GM12878 (cell line): ENCODE results near the gene PHPT1.
A peak's percentile ranks its signal among the peaks of the same experiment; 100 is the strongest.

Experiments
- EZH2 ChIP-seq: IDR thresholded peaks from 2 replicates; pipeline ENCODE4 v1.6.1; 2012; ENCODE audit warnings: low read depth, mild to moderate bottlenecking, control low read depth, inconsistent platforms, low read length, borderline replicate concordance; ENCODE audit not compliant: control insufficient read depth
- JUNB ChIP-seq: IDR thresholded peaks from 2 replicates; pipeline ENCODE4 v1.6.1; 2016; ENCODE audit warnings: antibody characterized with exemption, mild to moderate bottlenecking
- POLR2A ChIP-seq: IDR thresholded peaks from 2 replicates; pipeline ENCODE4 v1.6.1; 2011; ENCODE audit warnings: low read depth, mild to moderate bottlenecking, low read length
- POLR2AphosphoS2 ChIP-seq: IDR thresholded peaks from 2 replicates; pipeline ENCODE4 v1.6.1; 2011; ENCODE audit warnings: low read depth, mild to moderate bottlenecking, low read length, improper control_type of control experiment, moderate library complexity
- POLR2AphosphoS5 ChIP-seq: IDR thresholded peaks from 2 replicates; pipeline ENCODE4 v1.6.1; 2011; ENCODE audit warnings: mild to moderate bottlenecking, low read length, inconsistent platforms
- RCOR1 ChIP-seq: conservative IDR thresholded peaks from 2 replicates; pipeline ENCODE4 v1.6.1; 2012; ENCODE audit warnings: low read depth, low read length, improper control_type of control experiment
- SUPT20H ChIP-seq: IDR thresholded peaks from 2 replicates; pipeline ENCODE4 v1.6.1; 2011; ENCODE audit warnings: low read depth, mild to moderate bottlenecking, low read length, moderate library complexity, borderline replicate concordance; ENCODE audit not compliant: control insufficient read depth
- YY1 ChIP-seq: IDR thresholded peaks from 2 replicates; pipeline ENCODE4 v1.6.1; 2011; ENCODE audit warnings: low read depth, mild to moderate bottlenecking, low read length
- ZNF24 ChIP-seq: fragments of 450-650 bp; IDR thresholded peaks from 2 replicates; pipeline ENCODE4 v1.6.1; 2017; ENCODE audit warnings: antibody characterized with exemption, mild to moderate bottlenecking
- TF ChIP-seq, protein P1 (sequence below): IDR thresholded peaks from 2 replicates; pipeline ENCODE4 v1.6.1; 2011; ENCODE audit warnings: borderline replicate concordance, low read depth, mild to moderate bottlenecking, moderate library complexity, mixed read lengths, low read length; ENCODE audit not compliant: insufficient read depth; ENCODE audit errors: extremely low read length

DNA sequence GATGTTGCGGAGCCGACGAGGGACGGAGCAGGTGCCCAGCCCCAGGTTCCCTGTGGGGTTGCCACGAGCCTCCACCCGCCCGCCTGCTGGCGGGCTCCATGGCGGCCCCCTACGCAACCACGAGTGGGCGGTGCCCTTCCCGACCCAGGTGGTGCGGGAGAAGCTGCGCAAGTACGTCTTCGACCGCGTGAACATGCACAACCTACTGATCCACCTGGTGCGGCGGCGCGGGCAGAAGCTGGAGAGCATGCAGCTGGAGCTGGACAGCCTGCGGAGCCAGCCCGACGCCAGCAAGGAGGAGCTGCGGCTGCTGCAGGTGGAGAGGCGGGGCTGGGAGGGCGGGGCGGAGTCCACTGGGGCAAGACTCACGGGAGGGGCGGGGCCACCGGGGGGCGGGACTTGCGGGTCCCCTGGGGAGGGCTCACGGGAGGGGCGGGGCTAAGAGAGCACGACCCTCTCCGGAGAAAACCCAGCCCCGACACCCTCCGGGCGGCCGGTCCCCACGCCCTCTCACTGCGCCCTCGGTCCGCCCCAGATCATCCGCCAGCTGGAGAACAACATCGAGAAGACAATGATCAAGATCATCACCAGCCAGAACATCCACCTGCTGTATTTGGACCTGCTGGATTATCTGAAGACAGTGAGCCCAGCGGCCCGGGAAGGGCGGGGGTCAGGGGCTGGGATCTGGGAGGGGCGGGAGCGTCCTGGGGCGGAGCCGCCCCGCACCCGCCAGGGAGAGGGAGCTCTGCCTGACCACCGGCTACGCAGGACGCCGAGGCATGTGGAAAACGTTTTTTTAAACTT is 49.2 kb upstream of the PHPT1 start:
- TF ChIP-seq POLR2A (peak; percentile 68), JUNB (no peak), POLR2AphosphoS2 (no peak), EZH2 (no peak), RCOR1 (no peak), POLR2AphosphoS5 (no peak), YY1 (peak; percentile 43; the same call in 1 of the 2 replicates), ZNF24 (no peak), SUPT20H (no peak)
- TF ChIP-seq, protein P1, sequence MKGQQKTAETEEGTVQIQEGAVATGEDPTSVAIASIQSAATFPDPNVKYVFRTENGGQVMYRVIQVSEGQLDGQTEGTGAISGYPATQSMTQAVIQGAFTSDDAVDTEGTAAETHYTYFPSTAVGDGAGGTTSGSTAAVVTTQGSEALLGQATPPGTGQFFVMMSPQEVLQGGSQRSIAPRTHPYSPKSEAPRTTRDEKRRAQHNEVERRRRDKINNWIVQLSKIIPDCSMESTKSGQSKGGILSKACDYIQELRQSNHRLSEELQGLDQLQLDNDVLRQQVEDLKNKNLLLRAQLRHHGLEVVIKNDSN, result no peak
